HepG2 (cell line): ENCODE measurements around the gene HMBS. TPM values are rescaled to one million over a fixed set of nuclear protein-coding genes. Genes with fewer than 3 reads are reported as not detected.

Experiments
- AGO2 ChIP-seq: fragments of 200-400 bp; formaldehyde crosslinking; optimal IDR thresholded peaks from 2 replicates; pipeline ENCODE3; 2017; ENCODE audit warnings: mild to moderate bottlenecking, low read depth, low read length, moderate library complexity
- CBX2 ChIP-seq, 2 experiments: fragments of 200-600 bp in 1 of 2; sonication (generic); formaldehyde crosslinking in 1 of 2; IDR thresholded peaks; 2 replicates each; pipeline versions ENCODE4 v1.7.0 to v1.8.1; 2018 to 2022; ENCODE audit warnings: low read depth in 2 of 2, low read length in 1 of 2, mild to moderate bottlenecking in 1 of 2, missing genetic modification reagents in 1 of 2
- ELF4 ChIP-seq: sonication (generic); formaldehyde crosslinking; IDR thresholded peaks from 2 replicates; pipeline ENCODE4 v1.5.0; 2020; ENCODE audit warnings: missing genetic modification reagents, mild to moderate bottlenecking, moderate library complexity, borderline replicate concordance
- HNF4A ChIP-seq: sonication (generic); formaldehyde crosslinking; IDR thresholded peaks from 2 replicates; pipeline ENCODE4 v1.4.0; 2020; ENCODE audit warnings: missing genetic modification reagents
- HNF4G ChIP-seq, 2 experiments: sonication (generic) in 1 of 2; formaldehyde crosslinking in 1 of 2; IDR thresholded peaks; 2 replicates each; pipeline versions ENCODE4 v1.4.0 to v1.6.1; 2011 to 2020; ENCODE audit warnings: borderline replicate concordance in 2 of 2, low read depth in 2 of 2, mild to moderate bottlenecking in 2 of 2, low read length in 1 of 2, missing genetic modification reagents in 1 of 2, moderate library complexity in 1 of 2
- LCORL ChIP-seq, 2 experiments: fragments of 450-650 bp in 1 of 2; sonication (generic) in 1 of 2; formaldehyde crosslinking in 1 of 2; IDR thresholded peaks; 2 replicates each; pipeline versions ENCODE4 v1.5.0 to v1.6.1; 2017 to 2020; ENCODE audit warnings: antibody characterized with exemption in 1 of 2, missing genetic modification reagents in 1 of 2
- NCOA2 ChIP-seq: sonication (generic); formaldehyde crosslinking; IDR thresholded peaks from 2 replicates; pipeline ENCODE4 v1.8.0; 2022; ENCODE audit warnings: inconsistent platforms
- STAG1 ChIP-seq: sonication (generic); formaldehyde crosslinking; IDR thresholded peaks from 2 replicates; pipeline ENCODE4 v1.4.0; 2020; ENCODE audit warnings: missing genetic modification reagents
- ZNF263 ChIP-seq: sonication (generic); formaldehyde crosslinking; IDR thresholded peaks from 2 replicates; pipeline ENCODE4 v1.4.0; 2020; ENCODE audit warnings: missing genetic modification reagents
- ZNF510 ChIP-seq: sonication (generic); formaldehyde crosslinking; IDR thresholded peaks from 2 replicates; pipeline ENCODE4 v1.4.0; 2020; ENCODE audit warnings: low read depth, mild to moderate bottlenecking, missing genetic modification reagents
- ZNF562 ChIP-seq: sonication (generic); formaldehyde crosslinking; IDR thresholded peaks from 2 replicates; pipeline ENCODE4 v1.8.0; 2022; ENCODE audit warnings: missing genetic modification reagents, borderline replicate concordance
- ZNF674 ChIP-seq: sonication (generic); formaldehyde crosslinking; IDR thresholded peaks from 2 replicates; pipeline ENCODE4 v1.5.0; 2020; ENCODE audit warnings: low read depth, mild to moderate bottlenecking, missing genetic modification reagents
- polyA plus RNA-seq, 8 experiments: library from polyadenylated mRNA; depleted of rRNA in 3 of 8; stranded (reverse) in 7 of 8; unstranded in 1 of 8; fragments of >200 nt; fragmentation: Illumina TruSeq in 4 of 8; extraction: Trizol in 4 of 8; gene quantifications; 2 replicates each; pipeline versions ENCODE4 v1.2.1 to v1.2.3, GENCODE V29; 2011 to 2016; ENCODE audit warnings: low read depth in 4 of 8, missing spikeins in 1 of 8, mixed read lengths in 1 of 8; ENCODE audit not compliant: insufficient read depth in 1 of 8
- total RNA-seq, 5 experiments: library from RNA; depleted of rRNA; stranded (reverse); fragments of >200 nt; fragmentation: Illumina TruSeq; extraction: Trizol; gene quantifications; 2 replicates each; pipeline ENCODE4 v1.2.3, GENCODE V29; 2016; ENCODE audit warnings: low read depth in 1 of 5
- TF ChIP-seq, protein P1 (sequence below): sonication (generic); formaldehyde crosslinking; IDR thresholded peaks from 2 replicates; pipeline ENCODE4 v1.4.0; 2020; ENCODE audit warnings: missing genetic modification reagents, borderline replicate concordance
- TF ChIP-seq, protein P2 (sequence below): sonication (generic); formaldehyde crosslinking; IDR thresholded peaks from 2 replicates; pipeline ENCODE4 v1.4.0; 2020; ENCODE audit warnings: low read depth, missing genetic modification reagents
- TF ChIP-seq, protein P3 (sequence below): sonication (generic); formaldehyde crosslinking; IDR thresholded peaks from 2 replicates; pipeline ENCODE4 v1.4.0; 2020; ENCODE audit warnings: missing genetic modification reagents
- TF ChIP-seq, protein P4 (sequence below): sonication (generic); formaldehyde crosslinking; IDR thresholded peaks from 2 replicates; pipeline ENCODE4 v1.4.0; 2020; ENCODE audit warnings: mild to moderate bottlenecking, missing genetic modification reagents

Gene HMBS
- total and polyA plus RNA-seq, 2 of the 13 experiments (the other 11 are each of a cell fraction or from before 2014, with no cell fraction given): 9.4 to 46.9 TPM

DNA sequence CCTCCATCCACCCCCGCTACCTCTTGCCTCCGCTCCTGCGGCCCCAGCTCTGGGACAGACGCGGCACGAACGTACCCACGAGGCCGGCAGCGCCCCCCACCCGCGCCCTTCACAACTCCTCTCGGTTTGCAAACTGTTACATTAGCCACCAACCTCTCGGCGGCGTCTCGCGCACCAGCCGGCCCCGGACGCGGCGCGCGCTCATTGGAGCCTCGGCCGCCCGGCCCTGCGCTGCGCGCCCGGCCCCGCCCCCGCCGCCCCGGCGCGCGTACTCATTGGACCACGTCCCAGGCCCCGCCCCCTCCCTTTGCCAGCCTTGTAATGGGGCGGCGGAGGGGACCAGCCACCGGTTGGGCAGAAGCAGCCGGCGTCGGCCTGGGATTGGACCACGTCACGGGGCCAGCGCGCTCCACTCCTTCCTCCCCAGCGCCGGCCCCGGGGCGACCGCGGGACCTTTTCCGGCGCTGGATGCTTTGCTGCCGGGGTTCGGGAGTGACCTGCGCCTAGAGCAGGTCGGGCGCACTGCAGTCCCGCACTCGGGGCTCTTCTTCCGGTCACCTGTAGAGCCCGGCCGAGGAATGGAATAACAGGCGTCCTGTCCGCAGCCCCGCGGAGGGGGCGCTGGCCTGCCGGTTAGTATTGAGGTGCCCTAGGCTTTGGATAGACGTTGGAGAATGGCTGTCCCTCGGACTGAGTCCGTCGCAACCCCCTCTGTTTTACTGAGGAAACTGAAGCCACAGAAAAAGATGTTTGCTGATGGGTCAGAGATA lies 27.5 kb upstream of the HMBS start, which contains the start of gene HYOU1 (continued):
- no peak for TF ChIP-seq ZNF562 (CRISPR knock-in tag)
- TF ChIP-seq, protein P1, sequence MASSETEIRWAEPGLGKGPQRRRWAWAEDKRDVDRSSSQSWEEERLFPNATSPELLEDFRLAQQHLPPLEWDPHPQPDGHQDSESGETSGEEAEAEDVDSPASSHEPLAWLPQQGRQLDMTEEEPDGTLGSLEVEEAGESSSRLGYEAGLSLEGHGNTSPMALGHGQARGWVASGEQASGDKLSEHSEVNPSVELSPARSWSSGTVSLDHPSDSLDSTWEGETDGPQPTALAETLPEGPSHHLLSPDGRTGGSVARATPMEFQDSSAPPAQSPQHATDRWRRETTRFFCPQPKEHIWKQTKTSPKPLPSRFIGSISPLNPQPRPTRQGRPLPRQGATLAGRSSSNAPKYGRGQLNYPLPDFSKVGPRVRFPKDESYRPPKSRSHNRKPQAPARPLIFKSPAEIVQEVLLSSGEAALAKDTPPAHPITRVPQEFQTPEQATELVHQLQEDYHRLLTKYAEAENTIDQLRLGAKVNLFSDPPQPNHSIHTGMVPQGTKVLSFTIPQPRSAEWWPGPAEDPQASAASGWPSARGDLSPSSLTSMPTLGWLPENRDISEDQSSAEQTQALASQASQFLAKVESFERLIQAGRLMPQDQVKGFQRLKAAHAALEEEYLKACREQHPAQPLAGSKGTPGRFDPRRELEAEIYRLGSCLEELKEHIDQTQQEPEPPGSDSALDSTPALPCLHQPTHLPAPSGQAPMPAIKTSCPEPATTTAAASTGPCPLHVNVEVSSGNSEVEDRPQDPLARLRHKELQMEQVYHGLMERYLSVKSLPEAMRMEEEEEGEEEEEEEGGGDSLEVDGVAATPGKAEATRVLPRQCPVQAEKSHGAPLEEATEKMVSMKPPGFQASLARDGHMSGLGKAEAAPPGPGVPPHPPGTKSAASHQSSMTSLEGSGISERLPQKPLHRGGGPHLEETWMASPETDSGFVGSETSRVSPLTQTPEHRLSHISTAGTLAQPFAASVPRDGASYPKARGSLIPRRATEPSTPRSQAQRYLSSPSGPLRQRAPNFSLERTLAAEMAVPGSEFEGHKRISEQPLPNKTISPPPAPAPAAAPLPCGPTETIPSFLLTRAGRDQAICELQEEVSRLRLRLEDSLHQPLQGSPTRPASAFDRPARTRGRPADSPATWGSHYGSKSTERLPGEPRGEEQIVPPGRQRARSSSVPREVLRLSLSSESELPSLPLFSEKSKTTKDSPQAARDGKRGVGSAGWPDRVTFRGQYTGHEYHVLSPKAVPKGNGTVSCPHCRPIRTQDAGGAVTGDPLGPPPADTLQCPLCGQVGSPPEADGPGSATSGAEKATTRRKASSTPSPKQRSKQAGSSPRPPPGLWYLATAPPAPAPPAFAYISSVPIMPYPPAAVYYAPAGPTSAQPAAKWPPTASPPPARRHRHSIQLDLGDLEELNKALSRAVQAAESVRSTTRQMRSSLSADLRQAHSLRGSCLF (CRISPR knock-in tag): no peak
- TF ChIP-seq NCOA2 (CRISPR knock-in tag): 0 out of 2 replicates have a peak, but pooled peaks have one; percentile 27
- no peak for TF ChIP-seq ZNF674 (CRISPR knock-in tag)
- TF ChIP-seq CBX2 (IDR thresholded peaks at IDR 0.05; ENCODE audit: low read depth, low read length): no peak
- TF ChIP-seq CBX2 (CRISPR knock-in tag; IDR thresholded peaks at IDR 0.05; ENCODE audit: low read depth): no peak
- TF ChIP-seq HNF4G (IDR thresholded peaks at IDR 0.05; ENCODE audit: borderline replicate concordance, low read depth, low read length): no peak
- TF ChIP-seq HNF4G (CRISPR knock-in tag; IDR thresholded peaks at IDR 0.05; ENCODE audit: borderline replicate concordance, low read depth): no peak
- no peak for TF ChIP-seq LCORL (IDR thresholded peaks at IDR 0.05)
- TF ChIP-seq LCORL (CRISPR knock-in tag; IDR thresholded peaks at IDR 0.05): peak; percentile 49; the same call in 1 of the 2 replicates
- TF ChIP-seq, protein P2, sequence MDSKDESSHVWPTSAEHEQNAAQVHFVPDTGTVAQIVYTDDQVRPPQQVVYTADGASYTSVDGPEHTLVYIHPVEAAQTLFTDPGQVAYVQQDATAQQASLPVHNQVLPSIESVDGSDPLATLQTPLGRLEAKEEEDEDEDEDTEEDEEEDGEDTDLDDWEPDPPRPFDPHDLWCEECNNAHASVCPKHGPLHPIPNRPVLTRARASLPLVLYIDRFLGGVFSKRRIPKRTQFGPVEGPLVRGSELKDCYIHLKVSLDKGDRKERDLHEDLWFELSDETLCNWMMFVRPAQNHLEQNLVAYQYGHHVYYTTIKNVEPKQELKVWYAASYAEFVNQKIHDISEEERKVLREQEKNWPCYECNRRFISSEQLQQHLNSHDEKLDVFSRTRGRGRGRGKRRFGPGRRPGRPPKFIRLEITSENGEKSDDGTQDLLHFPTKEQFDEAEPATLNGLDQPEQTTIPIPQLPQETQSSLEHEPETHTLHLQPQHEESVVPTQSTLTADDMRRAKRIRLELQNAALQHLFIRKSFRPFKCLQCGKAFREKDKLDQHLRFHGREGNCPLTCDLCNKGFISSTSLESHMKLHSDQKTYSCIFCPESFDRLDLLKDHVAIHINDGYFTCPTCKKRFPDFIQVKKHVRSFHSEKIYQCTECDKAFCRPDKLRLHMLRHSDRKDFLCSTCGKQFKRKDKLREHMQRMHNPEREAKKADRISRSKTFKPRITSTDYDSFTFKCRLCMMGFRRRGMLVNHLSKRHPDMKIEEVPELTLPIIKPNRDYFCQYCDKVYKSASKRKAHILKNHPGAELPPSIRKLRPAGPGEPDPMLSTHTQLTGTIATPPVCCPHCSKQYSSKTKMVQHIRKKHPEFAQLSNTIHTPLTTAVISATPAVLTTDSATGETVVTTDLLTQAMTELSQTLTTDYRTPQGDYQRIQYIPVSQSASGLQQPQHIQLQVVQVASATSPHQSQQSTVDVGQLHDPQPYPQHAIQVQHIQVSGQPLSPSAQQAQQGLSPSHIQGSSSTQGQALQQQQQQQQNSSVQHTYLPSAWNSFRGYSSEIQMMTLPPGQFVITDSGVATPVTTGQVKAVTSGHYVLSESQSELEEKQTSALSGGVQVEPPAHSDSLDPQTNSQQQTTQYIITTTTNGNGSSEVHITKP (CRISPR knock-in tag): 0 out of 2 replicates have a peak, but pooled peaks have one; percentile 9
- no peak for TF ChIP-seq ZNF510 (CRISPR knock-in tag)
- TF ChIP-seq, protein P3, sequence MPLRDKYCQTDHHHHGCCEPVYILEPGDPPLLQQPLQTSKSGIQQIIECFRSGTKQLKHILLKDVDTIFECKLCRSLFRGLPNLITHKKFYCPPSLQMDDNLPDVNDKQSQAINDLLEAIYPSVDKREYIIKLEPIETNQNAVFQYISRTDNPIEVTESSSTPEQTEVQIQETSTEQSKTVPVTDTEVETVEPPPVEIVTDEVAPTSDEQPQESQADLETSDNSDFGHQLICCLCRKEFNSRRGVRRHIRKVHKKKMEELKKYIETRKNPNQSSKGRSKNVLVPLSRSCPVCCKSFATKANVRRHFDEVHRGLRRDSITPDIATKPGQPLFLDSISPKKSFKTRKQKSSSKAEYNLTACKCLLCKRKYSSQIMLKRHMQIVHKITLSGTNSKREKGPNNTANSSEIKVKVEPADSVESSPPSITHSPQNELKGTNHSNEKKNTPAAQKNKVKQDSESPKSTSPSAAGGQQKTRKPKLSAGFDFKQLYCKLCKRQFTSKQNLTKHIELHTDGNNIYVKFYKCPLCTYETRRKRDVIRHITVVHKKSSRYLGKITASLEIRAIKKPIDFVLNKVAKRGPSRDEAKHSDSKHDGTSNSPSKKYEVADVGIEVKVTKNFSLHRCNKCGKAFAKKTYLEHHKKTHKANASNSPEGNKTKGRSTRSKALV (CRISPR knock-in tag): no peak
- TF ChIP-seq STAG1 (CRISPR knock-in tag): no peak
- TF ChIP-seq ZNF263: peak; percentile 51; the same call in 1 of the 2 replicates
- no peak for TF ChIP-seq HNF4A (CRISPR knock-in tag)
- TF ChIP-seq, protein P4, sequence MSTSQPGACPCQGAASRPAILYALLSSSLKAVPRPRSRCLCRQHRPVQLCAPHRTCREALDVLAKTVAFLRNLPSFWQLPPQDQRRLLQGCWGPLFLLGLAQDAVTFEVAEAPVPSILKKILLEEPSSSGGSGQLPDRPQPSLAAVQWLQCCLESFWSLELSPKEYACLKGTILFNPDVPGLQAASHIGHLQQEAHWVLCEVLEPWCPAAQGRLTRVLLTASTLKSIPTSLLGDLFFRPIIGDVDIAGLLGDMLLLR (CRISPR knock-in tag): no peak
- TF ChIP-seq AGO2: no peak
- TF ChIP-seq ELF4 (CRISPR knock-in tag): no peak
